HUES6 (cell line): ENCODE data around the gene SREBF2.

Experiments used
- H3K27ac ChIP-seq: 2 replicates; pipeline ENCODE4 v1.7.0; 2013; ENCODE audit warnings: low read depth, mild to moderate bottlenecking, low read length, inconsistent platforms
- H3K27me3 ChIP-seq: 2 replicates; pipeline ENCODE4 v1.6.1; 2013; ENCODE audit warnings: low read length; ENCODE audit not compliant: control insufficient read depth, insufficient read depth
- H3K36me3 ChIP-seq: 2 replicates; pipeline ENCODE4 v1.6.1; 2013; ENCODE audit warnings: low read length; ENCODE audit not compliant: control insufficient read depth, insufficient read depth
- H3K4me1 ChIP-seq: 2 replicates; pipeline ENCODE4 v1.6.1; 2013; ENCODE audit warnings: low read length; ENCODE audit not compliant: control insufficient read depth, insufficient read depth
- H3K4me3 ChIP-seq: 2 replicates; pipeline ENCODE4 v1.5.1; 2013; ENCODE audit warnings: low read depth, low read length
- H3K9ac ChIP-seq: one replicate; pipeline ENCODE4 v1.6.1; 2013; ENCODE audit warnings: mild to moderate bottlenecking, low read length
- H3K9me3 ChIP-seq: 2 replicates; pipeline ENCODE4 v1.6.1; 2013; ENCODE audit warnings: low read depth, low read length; ENCODE audit not compliant: control insufficient read depth, insufficient read depth

Gene SREBF2

GRCh38 chr22:41822317-41823057, 10.4 kb upstream of the SREBF2 start:
- no peak overlapping the region for H3K4me3 ChIP-seq
- no peak overlapping the region for H3K9ac ChIP-seq
- no peak overlapping the region for H3K27ac ChIP-seq
- peaks cover 34% of the 10 kb centered on the region for H3K4me1 ChIP-seq
- H3K36me3 ChIP-seq: peaks cover 36% of the 10 kb centered on the region
- H3K9me3 ChIP-seq: no peaks in the 10 kb centered on the region
- no peaks in the 10 kb centered on the region for H3K27me3 ChIP-seq

- H3K9ac ChIP-seq: no peak overlapping the region
- peaks cover 47% of the 10 kb centered on the region for H3K4me1 ChIP-seq
- H3K27ac ChIP-seq: no peak overlapping the region
- no peaks in the 10 kb centered on the region for H3K27me3 ChIP-seq
- H3K36me3 ChIP-seq: peaks cover 28% of the 10 kb centered on the region
- no peak overlapping the region for H3K4me3 ChIP-seq
- no peaks in the 10 kb centered on the region for H3K9me3 ChIP-seq
Observed at GRCh38 chr22:41823797-41824196, 9.1 kb upstream of the SREBF2 start.

GRCh38 chr22:41825376-41825775, 7.5 kb upstream of the SREBF2 start:
- H3K27me3 ChIP-seq: no peaks in the 10 kb centered on the region
- H3K36me3 ChIP-seq: peaks cover 19% of the 10 kb centered on the region
- H3K4me3 ChIP-seq: no peak overlapping the region
- no peak overlapping the region for H3K27ac ChIP-seq
- peak overlapping the region; percentile 33 for H3K9ac ChIP-seq
- peaks cover 51% of the 10 kb centered on the region for H3K4me1 ChIP-seq
- no peaks in the 10 kb centered on the region for H3K9me3 ChIP-seq

- Histone ChIP-seq H3K9ac (no peak overlapping the region), H3K27ac (peak overlapping the region; percentile 5; the same call in 1 of the 2 replicates), H3K9me3 (no peaks in the 10 kb centered on the region), H3K27me3 (no peaks in the 10 kb centered on the region), H3K4me1 (peaks cover 51% of the 10 kb centered on the region), H3K4me3 (no peak overlapping the region), H3K36me3 (peaks cover 15% of the 10 kb centered on the region)
Observed at GRCh38 chr22:41826021-41826420, 6.9 kb upstream of the SREBF2 start.

- H3K27me3 ChIP-seq: no peaks in the 10 kb centered on the region
- peak overlapping the region; percentile 5; the same call in 1 of the 2 replicates for H3K27ac ChIP-seq
- H3K4me1 ChIP-seq: peaks cover 47% of the 10 kb centered on the region
- peaks cover 15% of the 10 kb centered on the region for H3K36me3 ChIP-seq
- H3K9ac ChIP-seq: no peak overlapping the region
- no peaks in the 10 kb centered on the region for H3K9me3 ChIP-seq
- no peak overlapping the region for H3K4me3 ChIP-seq
Observed at GRCh38 chr22:41826430-41827383, 6.2 kb upstream of the SREBF2 start.

GRCh38 chr22:41827671-41828070, 5.2 kb upstream of the SREBF2 start:
- Histone ChIP-seq H3K9ac (no peak overlapping the region), H3K4me3 (no peak overlapping the region), H3K36me3 (peaks cover 15% of the 10 kb centered on the region), H3K4me1 (peaks cover 47% of the 10 kb centered on the region), H3K27me3 (no peaks in the 10 kb centered on the region), H3K9me3 (no peaks in the 10 kb centered on the region), H3K27ac (no peak overlapping the region)

GRCh38 chr22:41828516-41828915, 4.4 kb upstream of the SREBF2 start:
- Histone ChIP-seq H3K27me3 (no peaks in the 10 kb centered on the region), H3K4me1 (peaks cover 46% of the 10 kb centered on the region), H3K9ac (no peak overlapping the region), H3K9me3 (no peaks in the 10 kb centered on the region), H3K4me3 (no peak overlapping the region), H3K27ac (no peak overlapping the region), H3K36me3 (peaks cover 15% of the 10 kb centered on the region)

GRCh38 chr22:41830174-41830573, 2.7 kb upstream of the SREBF2 start:
- Histone ChIP-seq H3K36me3 (peaks cover 18% of the 10 kb centered on the region), H3K27me3 (no peaks in the 10 kb centered on the region), H3K9me3 (no peaks in the 10 kb centered on the region), H3K4me1 (peaks cover 43% of the 10 kb centered on the region), H3K9ac (no peak overlapping the region), H3K27ac (no peak overlapping the region), H3K4me3 (no peak overlapping the region)

GRCh38 chr22:41831383-41831782, 1.5 kb upstream of the SREBF2 start:
- no peaks in the 10 kb centered on the region for H3K9me3 ChIP-seq
- peak overlapping the region; percentile 85; the same call in 1 of the 2 replicates for H3K27ac ChIP-seq
- H3K27me3 ChIP-seq: no peaks in the 10 kb centered on the region
- H3K36me3 ChIP-seq: peaks cover 16% of the 10 kb centered on the region
- H3K4me1 ChIP-seq: peaks cover 33% of the 10 kb centered on the region
- no peak overlapping the region for H3K9ac ChIP-seq
- H3K4me3 ChIP-seq: no peak overlapping the region

GRCh38 chr22:41831828-41832552, 915 bp upstream of the SREBF2 start:
- Histone ChIP-seq H3K27me3 (no peaks in the 10 kb centered on the region), H3K9me3 (no peaks in the 10 kb centered on the region), H3K27ac (peak overlapping the region; percentile 85), H3K4me1 (peaks cover 27% of the 10 kb centered on the region), H3K9ac (peak overlapping the region; percentile 85), H3K36me3 (peaks cover 19% of the 10 kb centered on the region), H3K4me3 (peak overlapping the region; percentile 83)
